ENCODE data around the gene KY.

GRCh38 chr3:134699141-134699711, 48.4 kb upstream of the KY start:
- TF ChIP-seq POLR2A (IDR thresholded peaks at IDR 0.05) = no peak
- no peak for TF ChIP-seq CTCF (IDR thresholded peaks at IDR 0.05)
